ENCODE results near the gene FAAP20.
A peak's percentile ranks its signal among the peaks of the same experiment; 100 is the strongest.

The FAAP20 gene, protein sequence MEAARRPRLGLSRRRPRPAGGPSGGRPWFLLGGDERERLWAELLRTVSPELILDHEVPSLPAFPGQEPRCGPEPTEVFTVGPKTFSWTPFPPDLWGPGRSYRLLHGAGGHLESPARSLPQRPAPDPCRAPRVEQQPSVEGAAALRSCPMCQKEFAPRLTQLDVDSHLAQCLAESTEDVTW

DNA sequence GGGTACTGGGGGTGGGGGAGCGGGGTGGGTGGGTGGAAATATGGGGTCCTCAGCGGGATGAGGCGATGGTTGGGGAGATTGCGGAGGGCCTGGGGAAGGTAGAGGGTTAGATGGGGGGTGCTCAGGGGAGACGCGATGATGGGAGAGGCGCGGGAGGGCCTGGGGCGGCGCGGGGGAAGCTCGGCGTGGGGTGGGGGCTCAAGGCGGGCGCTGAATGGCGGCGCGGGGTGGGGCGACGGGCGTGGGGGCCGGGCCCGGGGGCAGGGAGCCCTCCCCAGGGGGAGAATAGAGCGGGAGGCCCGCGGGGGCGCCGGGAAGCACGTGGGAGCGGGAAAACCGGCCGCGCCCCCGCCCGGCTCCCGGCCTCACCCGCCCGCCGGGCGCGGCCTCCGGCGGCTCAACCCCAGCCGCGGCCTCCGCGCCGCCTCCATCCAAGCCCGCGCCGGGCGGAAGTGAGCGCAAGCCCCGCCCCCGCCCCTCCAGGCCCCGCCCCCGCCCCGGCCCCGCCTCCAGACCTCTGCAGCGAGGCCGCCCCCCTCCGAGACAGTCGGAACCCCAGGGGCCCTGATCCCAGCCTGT, at the start of gene FAAP20:
FAAP20 (minus strand) TSS at position 454 of the 579 bp plus-strand sequence; CDS start at position 431, 23 bp downstream.
- Histone ChIP-seq H3K4me1 (ENCODE audit: control insufficient read depth, insufficient read depth, low read length) (no peaks in the 10 kb centered on the region), H3K4me3 (ENCODE audit: low read depth, low read length) (peak within 1 kb of the TSS; percentile 61), H3K36me3 (ENCODE audit: control insufficient read depth in 2 of 2, insufficient read depth in 1 of 2, low read length in 2 of 2) (peaks cover 0 to 26% of the 10 kb centered on the region in 2 experiments; a peak in 1 of 3 replicates), H3K27ac (ENCODE audit: extremely low read depth, low read depth, low read length) (peak within 1 kb of the TSS; percentile 63), H3K9me3 (ENCODE audit: control insufficient read depth, insufficient read depth, low read depth, low read length) (no peaks in the 10 kb centered on the region)
- ChIA-PET CTCF (interaction anchor here (0.6 to 3.4 kb wide), 41 partner anchors 10 to 1228 kb away, joined by 3 to 105 read pairs (median 4); partner anchors contain the start of genes MORN1, PLEKHN1 and RER1), POLR2A (interaction anchor here (0.6 to 2.1 kb wide), 15 partner anchors 10 to 219 kb away, joined by 3 to 24 read pairs (median 4); partner anchors contain the start of genes MORN1, PEX10 and RER1)
- TF ChIP-seq, protein P1, sequence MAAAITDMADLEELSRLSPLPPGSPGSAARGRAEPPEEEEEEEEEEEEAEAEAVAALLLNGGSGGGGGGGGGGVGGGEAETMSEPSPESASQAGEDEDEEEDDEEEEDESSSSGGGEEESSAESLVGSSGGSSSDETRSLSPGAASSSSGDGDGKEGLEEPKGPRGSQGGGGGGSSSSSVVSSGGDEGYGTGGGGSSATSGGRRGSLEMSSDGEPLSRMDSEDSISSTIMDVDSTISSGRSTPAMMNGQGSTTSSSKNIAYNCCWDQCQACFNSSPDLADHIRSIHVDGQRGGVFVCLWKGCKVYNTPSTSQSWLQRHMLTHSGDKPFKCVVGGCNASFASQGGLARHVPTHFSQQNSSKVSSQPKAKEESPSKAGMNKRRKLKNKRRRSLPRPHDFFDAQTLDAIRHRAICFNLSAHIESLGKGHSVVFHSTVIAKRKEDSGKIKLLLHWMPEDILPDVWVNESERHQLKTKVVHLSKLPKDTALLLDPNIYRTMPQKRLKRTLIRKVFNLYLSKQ (tag by site-specific recombination; IDR thresholded peaks at IDR 0.05; ENCODE audit: borderline replicate concordance): no peak
- TF ChIP-seq ZNF2 (tag by site-specific recombination; IDR thresholded peaks at IDR 0.05): no peak
- no peak for TF ChIP-seq ZIC2 (tag by site-specific recombination; IDR thresholded peaks at IDR 0.05)
- TF ChIP-seq HOXD13 (CRISPR knock-in tag; IDR thresholded peaks at IDR 0.05; ENCODE audit: borderline replicate concordance): no peak
- TF ChIP-seq, protein P2, sequence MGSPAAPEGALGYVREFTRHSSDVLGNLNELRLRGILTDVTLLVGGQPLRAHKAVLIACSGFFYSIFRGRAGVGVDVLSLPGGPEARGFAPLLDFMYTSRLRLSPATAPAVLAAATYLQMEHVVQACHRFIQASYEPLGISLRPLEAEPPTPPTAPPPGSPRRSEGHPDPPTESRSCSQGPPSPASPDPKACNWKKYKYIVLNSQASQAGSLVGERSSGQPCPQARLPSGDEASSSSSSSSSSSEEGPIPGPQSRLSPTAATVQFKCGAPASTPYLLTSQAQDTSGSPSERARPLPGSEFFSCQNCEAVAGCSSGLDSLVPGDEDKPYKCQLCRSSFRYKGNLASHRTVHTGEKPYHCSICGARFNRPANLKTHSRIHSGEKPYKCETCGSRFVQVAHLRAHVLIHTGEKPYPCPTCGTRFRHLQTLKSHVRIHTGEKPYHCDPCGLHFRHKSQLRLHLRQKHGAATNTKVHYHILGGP (tag by site-specific recombination; IDR thresholded peaks at IDR 0.05): no peak
- TF ChIP-seq ZNF501 (tag by site-specific recombination; IDR thresholded peaks at IDR 0.05): no peak
- no peak for TF ChIP-seq ZNF660 (tag by site-specific recombination; IDR thresholded peaks at IDR 0.05)
- no peak for TF ChIP-seq GLIS2 (tag by site-specific recombination; IDR thresholded peaks at IDR 0.05)
- no peak for TF ChIP-seq OVOL3 (tag by site-specific recombination; IDR thresholded peaks at IDR 0.05)
- no peak for TF ChIP-seq ZNF391 (tag by site-specific recombination; IDR thresholded peaks at IDR 0.05; ENCODE audit: borderline replicate concordance, low read depth)
- no peak for TF ChIP-seq ZFP37 (tag by site-specific recombination; IDR thresholded peaks at IDR 0.05)
- TF ChIP-seq ZNF133 (tag by site-specific recombination; IDR thresholded peaks at IDR 0.05): no peak
- TF ChIP-seq SCRT1 (tag by site-specific recombination; IDR thresholded peaks at IDR 0.05; ENCODE audit: borderline replicate concordance): no peak
- TF ChIP-seq ZFHX2 (tag by site-specific recombination; conservative IDR thresholded peaks at IDR 0.05): no peak
- no peak for TF ChIP-seq ZNF664 (tag by site-specific recombination; IDR thresholded peaks at IDR 0.05)
- no peak for TF ChIP-seq ZNF211 (tag by site-specific recombination; IDR thresholded peaks at IDR 0.05; ENCODE audit: low read depth)

DNA sequence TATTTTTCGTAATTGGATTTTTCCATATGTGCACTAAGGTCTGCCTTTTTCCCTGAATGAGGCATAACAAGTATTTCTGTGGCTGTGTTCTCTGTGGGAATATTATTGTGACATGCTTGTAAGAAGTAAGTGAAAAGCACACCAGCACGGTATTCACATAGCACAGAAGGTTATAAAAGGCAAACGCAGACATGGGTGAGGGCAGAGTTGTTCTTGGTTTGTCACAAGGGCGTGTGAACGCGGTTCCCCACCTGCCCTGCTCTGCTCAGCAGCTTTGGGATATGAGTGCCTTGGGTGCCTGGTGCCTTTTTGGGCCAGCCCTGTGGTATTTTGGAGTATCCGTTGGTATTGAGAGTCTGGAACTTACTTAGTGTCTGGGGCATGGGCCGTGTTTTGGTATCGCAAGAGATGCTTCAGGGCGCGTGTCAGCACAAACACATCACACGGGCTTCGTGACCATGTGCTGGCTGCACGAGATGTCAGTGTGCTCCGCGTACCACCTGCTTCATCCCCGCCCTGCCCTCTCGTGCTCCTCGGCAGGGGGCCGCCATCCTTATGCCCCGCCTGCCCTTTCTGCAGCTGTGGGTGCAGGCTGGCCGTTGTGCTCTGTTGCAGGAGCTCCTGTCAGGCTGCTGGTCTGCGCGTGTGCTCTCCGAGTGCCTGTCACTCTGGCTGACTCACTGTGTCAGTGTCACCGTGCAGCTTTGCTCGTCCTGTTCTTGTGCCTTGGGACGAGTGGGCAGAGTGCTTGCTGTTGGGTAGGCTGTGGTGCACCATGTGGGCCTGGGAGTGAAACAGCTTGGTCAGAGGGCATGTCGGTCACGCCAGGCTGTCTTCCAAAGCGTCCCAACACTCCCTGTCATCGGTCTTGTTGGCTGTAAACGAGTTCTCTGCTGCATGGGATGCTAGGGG, 48.5 kb upstream of the FAAP20 start:
- CTCF ChIA-PET: interaction anchor here (0.6 kb wide), 1 partner anchor 48 kb away, joined by 3 read pairs; the partner anchor contains the start of gene FAAP20
- H3K4me3 ChIP-seq (ENCODE audit: low read depth, low read length): no peak overlapping the region
- H3K36me3 ChIP-seq (ENCODE audit: control insufficient read depth in 2 of 2, insufficient read depth in 1 of 2, low read length in 2 of 2): peaks cover 0 to 42% of the 10 kb centered on the region in 2 experiments; a peak in 2 of 3 replicates
- POLR2A ChIA-PET: interaction anchor here (1.0 kb wide), 1 partner anchor 15 kb away, joined by 3 read pairs; no protein-coding TSS in a partner anchor
- H3K4me1 ChIP-seq (ENCODE audit: control insufficient read depth, insufficient read depth, low read length): peaks cover 19% of the 10 kb centered on the region
- no peaks in the 10 kb centered on the region for H3K9me3 ChIP-seq (ENCODE audit: control insufficient read depth, insufficient read depth, low read depth, low read length)
- no peak overlapping the region for H3K27ac ChIP-seq (ENCODE audit: extremely low read depth, low read depth, low read length)
- TF ChIP-seq ZSCAN30 (tag by site-specific recombination; IDR thresholded peaks at IDR 0.05): no peak
- no peak for TF ChIP-seq BCL11A (tag by site-specific recombination; IDR thresholded peaks at IDR 0.05; ENCODE audit: low read depth)
- TF ChIP-seq ZNF521 (tag by site-specific recombination; IDR thresholded peaks at IDR 0.05): no peak
- TF ChIP-seq ZNF600 (tag by site-specific recombination; IDR thresholded peaks at IDR 0.05): peak; percentile 83
- TF ChIP-seq, protein P3, sequence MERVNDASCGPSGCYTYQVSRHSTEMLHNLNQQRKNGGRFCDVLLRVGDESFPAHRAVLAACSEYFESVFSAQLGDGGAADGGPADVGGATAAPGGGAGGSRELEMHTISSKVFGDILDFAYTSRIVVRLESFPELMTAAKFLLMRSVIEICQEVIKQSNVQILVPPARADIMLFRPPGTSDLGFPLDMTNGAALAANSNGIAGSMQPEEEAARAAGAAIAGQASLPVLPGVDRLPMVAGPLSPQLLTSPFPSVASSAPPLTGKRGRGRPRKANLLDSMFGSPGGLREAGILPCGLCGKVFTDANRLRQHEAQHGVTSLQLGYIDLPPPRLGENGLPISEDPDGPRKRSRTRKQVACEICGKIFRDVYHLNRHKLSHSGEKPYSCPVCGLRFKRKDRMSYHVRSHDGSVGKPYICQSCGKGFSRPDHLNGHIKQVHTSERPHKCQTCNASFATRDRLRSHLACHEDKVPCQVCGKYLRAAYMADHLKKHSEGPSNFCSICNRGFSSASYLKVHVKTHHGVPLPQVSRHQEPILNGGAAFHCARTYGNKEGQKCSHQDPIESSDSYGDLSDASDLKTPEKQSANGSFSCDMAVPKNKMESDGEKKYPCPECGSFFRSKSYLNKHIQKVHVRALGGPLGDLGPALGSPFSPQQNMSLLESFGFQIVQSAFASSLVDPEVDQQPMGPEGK (tag by site-specific recombination; IDR thresholded peaks at IDR 0.05): no peak
- TF ChIP-seq ZFHX2 (tag by site-specific recombination; conservative IDR thresholded peaks at IDR 0.05): peak; percentile 21; the same call in 1 of the 2 replicates
- TF ChIP-seq ZNF701 (tag by site-specific recombination; IDR thresholded peaks at IDR 0.05): no peak
- no peak for TF ChIP-seq ZNF624 (tag by site-specific recombination; IDR thresholded peaks at IDR 0.05)
- TF ChIP-seq, protein P4, sequence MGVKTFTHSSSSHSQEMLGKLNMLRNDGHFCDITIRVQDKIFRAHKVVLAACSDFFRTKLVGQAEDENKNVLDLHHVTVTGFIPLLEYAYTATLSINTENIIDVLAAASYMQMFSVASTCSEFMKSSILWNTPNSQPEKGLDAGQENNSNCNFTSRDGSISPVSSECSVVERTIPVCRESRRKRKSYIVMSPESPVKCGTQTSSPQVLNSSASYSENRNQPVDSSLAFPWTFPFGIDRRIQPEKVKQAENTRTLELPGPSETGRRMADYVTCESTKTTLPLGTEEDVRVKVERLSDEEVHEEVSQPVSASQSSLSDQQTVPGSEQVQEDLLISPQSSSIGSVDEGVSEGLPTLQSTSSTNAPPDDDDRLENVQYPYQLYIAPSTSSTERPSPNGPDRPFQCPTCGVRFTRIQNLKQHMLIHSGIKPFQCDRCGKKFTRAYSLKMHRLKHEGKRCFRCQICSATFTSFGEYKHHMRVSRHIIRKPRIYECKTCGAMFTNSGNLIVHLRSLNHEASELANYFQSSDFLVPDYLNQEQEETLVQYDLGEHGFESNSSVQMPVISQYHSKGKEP (tag by site-specific recombination; IDR thresholded peaks at IDR 0.05): peak; percentile 42; the same call in 1 of the 2 replicates
- TF ChIP-seq ZBTB7A (tag by site-specific recombination; IDR thresholded peaks at IDR 0.05; ENCODE audit: low read depth): no peak
- no peak for TF ChIP-seq ZNF133 (tag by site-specific recombination; IDR thresholded peaks at IDR 0.05)
- no peak for TF ChIP-seq MZF1 (tag by site-specific recombination; IDR thresholded peaks at IDR 0.05; ENCODE audit: borderline replicate concordance)
